GM12892 (cell line): ENCODE measurements around the gene LRFN2.

Source experiments
- POLR2A ChIP-seq: IDR thresholded peaks from 2 replicates; pipeline ENCODE4 v1.6.1; 2011; ENCODE audit warnings: low read depth, low read length, control low read depth
- TAF1 ChIP-seq: IDR thresholded peaks from 2 replicates; pipeline ENCODE4 v1.6.1; 2011; ENCODE audit warnings: low read depth, mild to moderate bottlenecking, control low read depth, low read length, borderline replicate concordance

DNA sequence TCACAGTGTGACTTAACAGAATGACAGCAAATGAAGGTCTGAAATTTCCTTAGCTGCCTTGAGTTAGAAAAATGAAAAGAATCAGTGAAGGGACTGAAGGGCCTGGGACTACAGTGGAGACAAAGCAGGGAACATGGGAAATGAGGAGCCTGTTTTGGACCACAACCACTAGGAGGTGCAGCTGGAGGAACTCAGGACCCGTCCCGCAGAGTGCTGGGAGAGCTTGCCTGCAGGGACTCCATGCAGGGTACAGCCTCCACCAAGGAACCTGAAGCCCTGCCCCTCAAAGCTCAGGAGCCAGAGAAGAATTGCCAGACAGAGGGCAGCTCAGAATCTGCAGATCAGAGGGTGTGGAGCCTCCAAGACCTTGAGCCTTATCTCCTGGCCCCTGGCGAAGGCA is 50.7 kb downstream of the LRFN2 start:
- TF ChIP-seq POLR2A (no peak), TAF1 (no peak)
